Spleen (tissue), 7 donors: ENCODE results near the gene CCDC181.

ENCODE experiments used
- CTCF ChIP-seq, 11 experiments: fragments of 200-600 bp in 7 of 11; fragments of 450-650 bp in 4 of 11; sonication (generic) in 4 of 11; IDR thresholded peaks in 8 of 11; conservative IDR thresholded peaks in 3 of 11; 1 replicate in 7 of 11; 2 replicates in 4 of 11; pipeline versions ENCODE4 v1.4.0 to v1.8.0; 2016 to 2021; ENCODE audit warnings: antibody characterized with exemption in 11 of 11, inconsistent platforms in 4 of 11, mild to moderate bottlenecking in 1 of 11
- POLR2A ChIP-seq, 3 donors: fragments of 450-650 bp; IDR thresholded peaks; one replicate each; pipeline ENCODE4 v1.5.1; 2017; ENCODE audit warnings: antibody characterized with exemption in 3 of 3, mild to moderate bottlenecking in 1 of 3
- donor health status: DM: no; HTN: no; CAD: no; lungs with moderate emphysema.
- donor health status: DM: no; HTN: no; CAD: no.
- donor health status: DM: no; HTN: no; CAD: no.

DNA sequence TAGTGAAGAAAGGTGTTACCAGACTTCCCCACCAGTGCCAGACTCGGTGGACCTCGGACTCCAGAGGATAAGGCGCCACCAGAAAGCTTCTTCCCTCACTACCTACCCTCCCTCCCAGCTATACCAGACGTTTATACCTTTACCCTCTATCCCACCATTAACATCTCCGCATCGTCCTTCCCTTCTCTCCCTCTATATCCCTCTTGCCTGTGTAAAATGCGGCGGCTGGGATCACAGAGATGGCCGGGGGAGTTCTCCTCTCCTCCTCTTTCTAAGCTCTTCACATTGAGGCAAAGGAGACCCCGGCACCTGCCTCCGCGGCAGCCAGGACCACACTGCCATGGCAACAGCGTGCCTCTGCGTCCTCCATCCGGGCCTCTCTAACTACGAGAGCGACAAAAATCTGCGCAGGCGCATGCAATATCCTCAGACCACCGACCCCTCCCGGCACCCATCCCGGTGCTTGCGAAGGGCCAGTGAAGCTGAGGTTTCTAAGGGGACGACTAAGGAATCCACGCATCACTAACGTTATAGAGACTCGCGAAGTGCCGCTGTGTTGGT lies at the start of gene CCDC181:
- no peak for TF ChIP-seq CTCF (IDR thresholded peaks at IDR 0.05 in 8 of 11, conservative IDR thresholded peaks at IDR 0.05 in 3 of 11)
- no peak for TF ChIP-seq POLR2A (IDR thresholded peaks at IDR 0.05)
